Small intestine (tissue), 16 donors: ENCODE data around the gene CITED4. TPM values are rescaled to one million over a fixed set of nuclear protein-coding genes. Genes with fewer than 3 reads are reported as not detected.

ENCODE experiments used
- DNase-seq, 2 donors: peaks; one replicate each; pipeline versions ENCODE4 v3.0.0 to v3.0.0-alpha.2; 2013
- FAIRE-seq: peaks from 2 replicates; lab custom pipeline; 2012; peaks lifted over from hg19 to GRCh38; lab: Jason Lieb, UNC
- H3K27ac ChIP-seq, 3 donors: one replicate each; pipeline ENCODE4 v1.5.1; 2013; ENCODE audit warnings: low read length in 2 of 3, mild to moderate bottlenecking in 2 of 3, control low read depth in 1 of 3, inconsistent platforms in 1 of 3, low read depth in 1 of 3, moderate library complexity in 1 of 3
- H3K27me3 ChIP-seq, 3 donors: one replicate each; pipeline ENCODE4 v1.6.1; 2013; ENCODE audit warnings: low read length in 3 of 3, inconsistent platforms in 1 of 3; ENCODE audit not compliant: control insufficient read depth in 3 of 3, insufficient read depth in 3 of 3
- H3K36me3 ChIP-seq, 3 donors: one replicate each; pipeline ENCODE4 v1.6.1; 2013; ENCODE audit warnings: low read length in 3 of 3, inconsistent platforms in 1 of 3, low read depth in 1 of 3, mild to moderate bottlenecking in 1 of 3, moderate library complexity in 1 of 3; ENCODE audit not compliant: control insufficient read depth in 3 of 3, insufficient read depth in 2 of 3
- H3K4me1 ChIP-seq, 3 donors: one replicate each; pipeline ENCODE4 v1.6.1; 2013; ENCODE audit warnings: low read length in 2 of 3, inconsistent platforms in 1 of 3, low read depth in 1 of 3, mild to moderate bottlenecking in 1 of 3, moderate library complexity in 1 of 3; ENCODE audit not compliant: control insufficient read depth in 3 of 3, insufficient read depth in 2 of 3
- H3K4me3 ChIP-seq, 3 donors: one replicate each; pipeline ENCODE4 v1.5.1; 2013; ENCODE audit warnings: low read length in 3 of 3, control low read depth in 1 of 3, inconsistent platforms in 1 of 3, low read depth in 1 of 3, mild to moderate bottlenecking in 1 of 3, moderate library complexity in 1 of 3
- H3K9me3 ChIP-seq, 2 donors: one replicate each; pipeline ENCODE4 v1.6.1; 2013; ENCODE audit warnings: low read depth in 1 of 2, low read length in 1 of 2; ENCODE audit not compliant: control insufficient read depth in 2 of 2, insufficient read depth in 1 of 2
- WGBS, 3 donors: extraction: QIAGEN DNeasy Blood & Tissue Kit; methylation state at CpG; one replicate each; pipeline ENCODE4 v1.1.7; 2013; 5-methylcytosine and 5-hydroxymethylcytosine counted together
- long read RNA-seq, 10 donors: transcript quantifications; one replicate each; lab custom pipeline, GENCODE V29; 2026
- polyA plus RNA-seq, 4 donors: library from polyadenylated mRNA; stranded (reverse) in 3 of 4; unstranded in 1 of 4; fragments of 200-250 nt in 3 of 4; fragments of 120-200 nt in 1 of 4; gene quantifications; one replicate each; pipeline versions ENCODE4 v1.2.1 to v1.2.3, GENCODE V29; 2013
- donor health status: healthy with polysubstance abuse.
- donor health status: control.
- donor health status: control.
- donor health status: Bipolar disorder and iron deficiency.
- donor health status: healthy.

CITED4 gene, protein sequence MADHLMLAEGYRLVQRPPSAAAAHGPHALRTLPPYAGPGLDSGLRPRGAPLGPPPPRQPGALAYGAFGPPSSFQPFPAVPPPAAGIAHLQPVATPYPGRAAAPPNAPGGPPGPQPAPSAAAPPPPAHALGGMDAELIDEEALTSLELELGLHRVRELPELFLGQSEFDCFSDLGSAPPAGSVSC
- 1 to 10 TPM in 2 of 4 donors, under 1 TPM in 1, not detected in 1; 0.54 to 4.9 (median 2.7) TPM for polyA plus RNA-seq
- long read RNA-seq, donor 1, result 0 reads
- long read RNA-seq, donor 2, partial matches to known transcripts, result 0 of 2 reads
- long read RNA-seq, donor 2, other reads (novel, unspliced or antisense), result 0 of 2 reads
- long read RNA-seq, donor 3, transcript CITED4-201 (1 exons, 1,316 nt), result major isoform, 10 of 10 reads
- long read RNA-seq, donor 3, partial matches to known transcripts, result 0 of 10 reads
- long read RNA-seq, donor 3, other reads (novel, unspliced or antisense), result 0 of 10 reads
- long read RNA-seq, donor 4, result 0 reads
- long read RNA-seq, donor 5, partial matches to known transcripts, result 0 of 2 reads
- long read RNA-seq, donor 5, other reads (novel, unspliced or antisense), result 0 of 2 reads
- long read RNA-seq, donor 6, transcript CITED4-201 (1 exons, 1,316 nt), result major isoform, 6 of 6 reads
- long read RNA-seq, donor 6, partial matches to known transcripts, result 0 of 6 reads
- long read RNA-seq, donor 6, other reads (novel, unspliced or antisense), result 0 of 6 reads
- long read RNA-seq, donor 7, result 0 reads
- long read RNA-seq, donor 8, partial matches to known transcripts, result 0 of 1 reads
- long read RNA-seq, donor 8, other reads (novel, unspliced or antisense), result 0 of 1 reads
- long read RNA-seq, donor 9, partial matches to known transcripts, result 0 of 1 reads
- long read RNA-seq, donor 9, other reads (novel, unspliced or antisense), result 0 of 1 reads
- long read RNA-seq, donor 10, transcript CITED4-201 (1 exons, 1,316 nt), result major isoform, 9 of 9 reads
- long read RNA-seq, donor 10, partial matches to known transcripts, result 0 of 9 reads
- long read RNA-seq, donor 10, other reads (novel, unspliced or antisense), result 0 of 9 reads

- Histone ChIP-seq H3K27ac (peak within 1 kb of the TSS; percentile 17 to 91 (median 60)), H3K9me3 (no peaks in the 10 kb centered on the region), H3K36me3 (no peaks in the 10 kb centered on the region), H3K4me3 (peak within 1 kb of the TSS; percentile 36 to 70 (median 44)), H3K4me1 (peaks cover 0 to 24% (median 2%) of the 10 kb centered on the region in 3 donors), H3K27me3 (peaks cover 0 to 15% (median 3%) of the 10 kb centered on the region in 3 donors)
- DNase-seq, result peak; percentile 95
- no peak for FAIRE-seq
- WGBS, 3 donors, result 1 to 2% (median 1%) methylated on average over 44 to 75 of the region's 75 CpGs
Observed at GRCh38 chr1:40862008-40862863, at the start of gene CITED4. TSS of gene CITED4 (minus strand) at chr1:40862363. CDS start at chr1:40862127, 236 bp downstream.

- DNase-seq (no peak), FAIRE-seq (no peak)
- 45 to 67% (median 64%) methylated on average over 3 of the region's 3 CpGs for WGBS, 3 donors
- Histone ChIP-seq H3K4me1 (no peaks in the 10 kb centered on the region), H3K27me3 (no peaks in the 10 kb centered on the region), H3K9me3 (no peaks in the 10 kb centered on the region), H3K27ac (no peak overlapping the region), H3K36me3 (no peaks in the 10 kb centered on the region), H3K4me3 (no peak overlapping the region)
Observed at GRCh38 chr1:40911105-40911504, 48.9 kb upstream of the CITED4 start.

DNA sequence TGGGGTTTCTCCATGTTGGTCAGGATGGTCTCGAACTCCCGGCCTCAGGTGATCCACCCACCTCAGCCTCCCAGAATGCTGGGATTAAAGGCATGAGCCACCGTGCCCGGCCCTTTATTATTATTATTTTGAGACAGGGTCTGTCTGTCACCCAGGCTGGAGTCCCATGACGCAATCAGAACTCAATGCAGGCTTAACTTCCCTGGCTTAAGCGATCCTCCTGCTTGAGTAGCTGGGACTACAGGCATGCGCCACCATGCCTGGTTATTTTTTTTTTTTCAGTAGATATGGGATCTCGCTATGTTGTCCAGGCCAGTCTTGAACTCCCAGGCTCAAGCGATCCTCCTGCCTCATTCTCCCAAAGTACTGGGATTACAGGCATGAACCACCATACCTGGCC lies 47.1 kb upstream of the CITED4 start:
- Histone ChIP-seq H3K9me3 (no peaks in the 10 kb centered on the region), H3K4me1 (no peaks in the 10 kb centered on the region), H3K27ac (no peak overlapping the region), H3K27me3 (no peaks in the 10 kb centered on the region), H3K4me3 (no peak overlapping the region), H3K36me3 (no peaks in the 10 kb centered on the region)
- no peak for DNase-seq
- FAIRE-seq, result no peak
- 92 to 96% (median 95%) methylated on average over 9 of the region's 9 CpGs for WGBS, 3 donors

DNA sequence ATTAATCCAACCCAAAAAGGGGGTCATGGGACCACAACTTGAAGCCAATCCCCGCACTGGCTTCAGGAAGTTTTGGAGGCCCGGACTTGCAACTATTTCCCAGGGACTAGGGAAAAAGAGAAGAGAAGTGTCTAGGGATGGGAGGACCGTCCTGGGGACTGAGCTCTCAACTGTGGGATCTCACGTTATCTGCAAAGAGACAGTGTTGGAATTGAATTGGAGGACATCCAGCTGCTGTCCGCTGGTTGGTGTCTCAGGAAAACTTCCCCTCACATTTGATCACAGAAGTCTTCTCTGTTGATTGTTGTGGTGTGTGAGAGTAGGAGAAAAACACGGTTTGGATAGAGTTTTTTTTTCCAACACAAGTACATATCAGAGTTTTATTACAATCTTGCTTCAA lies 46.2 kb upstream of the CITED4 start:
- Histone ChIP-seq H3K4me1 (no peaks in the 10 kb centered on the region), H3K36me3 (no peaks in the 10 kb centered on the region), H3K27me3 (no peaks in the 10 kb centered on the region), H3K4me3 (no peak overlapping the region), H3K9me3 (no peaks in the 10 kb centered on the region), H3K27ac (no peak overlapping the region)
- no peak for FAIRE-seq
- DNase-seq, result no peak
- 79 to 80% (median 80%) methylated on average over 6 of the region's 6 CpGs for WGBS, 3 donors

DNA sequence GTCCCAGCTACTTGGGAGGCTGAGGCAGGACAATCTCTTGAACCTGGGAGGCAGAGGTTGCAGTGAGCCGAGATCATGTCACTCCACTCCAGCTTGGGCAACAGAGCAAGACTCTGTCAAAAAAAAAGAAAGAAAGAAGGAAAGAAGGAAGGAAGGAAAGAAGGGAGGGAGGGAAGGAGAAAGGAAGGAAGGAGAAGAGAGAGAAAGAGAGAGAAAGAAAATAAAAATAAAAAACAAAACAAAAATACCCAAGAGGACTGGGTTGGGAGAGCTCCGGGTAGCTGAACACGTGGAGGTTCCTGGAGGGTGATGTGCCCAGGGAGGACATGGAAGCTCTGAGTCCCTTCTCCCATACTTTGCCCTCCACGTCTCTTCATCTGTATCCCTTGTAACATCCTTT lies 45.7 kb upstream of the CITED4 start:
- 90 to 93% (median 91%) methylated on average over 4 of the region's 4 CpGs for WGBS, 3 donors
- DNase-seq (no peak), FAIRE-seq (no peak)
- Histone ChIP-seq H3K27me3 (no peaks in the 10 kb centered on the region), H3K27ac (no peak overlapping the region), H3K4me3 (no peak overlapping the region), H3K4me1 (no peaks in the 10 kb centered on the region), H3K9me3 (no peaks in the 10 kb centered on the region), H3K36me3 (no peaks in the 10 kb centered on the region)

GRCh38 chr1:40906781-40907400 lies 44.7 kb upstream of the CITED4 start:
- H3K4me1 ChIP-seq, result no peaks in the 10 kb centered on the region
- no peak overlapping the region for H3K27ac ChIP-seq
- FAIRE-seq (no peak), DNase-seq (no peak)
- no peaks in the 10 kb centered on the region for H3K27me3 ChIP-seq
- H3K9me3 ChIP-seq, result no peaks in the 10 kb centered on the region
- H3K4me3 ChIP-seq, result no peak overlapping the region
- WGBS, 3 donors, result 69 to 79% (median 74%) methylated on average over 3 of the region's 3 CpGs
- H3K36me3 ChIP-seq, result no peaks in the 10 kb centered on the region

DNA sequence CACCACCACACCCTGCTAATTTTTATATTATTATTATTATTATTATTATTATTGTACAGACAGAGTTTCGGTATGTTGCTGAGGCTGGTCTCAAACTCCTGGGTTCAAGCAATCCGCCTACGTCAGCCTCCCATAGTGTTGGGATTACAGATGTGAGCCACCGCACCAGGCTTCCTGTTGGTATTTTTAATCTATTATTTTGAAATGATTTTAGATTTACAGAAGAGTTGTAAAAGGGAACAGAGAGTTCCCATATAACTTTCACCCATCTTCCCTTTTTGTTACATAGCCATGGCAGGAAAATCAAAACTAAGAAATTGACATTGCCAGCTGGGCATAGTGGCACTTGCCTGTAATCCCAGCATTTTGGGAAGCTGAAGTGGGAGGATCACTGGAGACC lies 42.9 kb upstream of the CITED4 start:
- no peak for FAIRE-seq
- 79 to 89% (median 80%) methylated on average over 4 of the region's 4 CpGs for WGBS, 3 donors
- no peak for DNase-seq
- Histone ChIP-seq H3K27ac (no peak overlapping the region), H3K4me1 (no peaks in the 10 kb centered on the region), H3K4me3 (no peak overlapping the region), H3K36me3 (no peaks in the 10 kb centered on the region), H3K27me3 (no peaks in the 10 kb centered on the region), H3K9me3 (no peaks in the 10 kb centered on the region)
